GM21717 (cell line): ENCODE measurements around the gene PCDHGA1.

ENCODE experiments used
- ATAC-seq: cut with Tn5 transposase; IDR thresholded peaks from one replicate; pipeline ENCODE4 v1.9.1; 2021; ENCODE audit warnings: mild to moderate bottlenecking, moderate library complexity; ENCODE audit not compliant: unreplicated experiment

Gene PCDHGA1

GRCh38 chr5:141439411-141440141, 109.3 kb downstream of the PCDHGA1 start:
- ATAC-seq, result no peak

- ATAC-seq, result no peak
Measured at GRCh38 chr5:141440341-141440740, 110.0 kb downstream of the PCDHGA1 start.

- no peak for ATAC-seq
Measured at GRCh38 chr5:141441571-141442170, 111.4 kb downstream of the PCDHGA1 start.

- no peak for ATAC-seq
Measured at GRCh38 chr5:141465351-141465750, 135.0 kb downstream of the PCDHGA1 start.

GRCh38 chr5:141475625-141476131, 145.4 kb downstream of the PCDHGA1 start, which contains the start of gene PCDHGC3:
Gene PCDHGC3, plus strand, starts transcription at chr5:141475966. Its CDS starts 151 bp downstream, at chr5:141476117.
- peak; percentile 99 for ATAC-seq

GRCh38 chr5:141476132-141476911, 146.0 kb downstream of the PCDHGA1 start:
- peak; percentile 41 for ATAC-seq

- no peak for ATAC-seq
Measured at GRCh38 chr5:141477044-141477575, 146.8 kb downstream of the PCDHGA1 start.

GRCh38 chr5:141477815-141478214, 147.5 kb downstream of the PCDHGA1 start:
- no peak for ATAC-seq

- ATAC-seq, result no peak
Measured at GRCh38 chr5:141478321-141478945, 148.1 kb downstream of the PCDHGA1 start.

- ATAC-seq, result no peak
Measured at GRCh38 chr5:141479776-141480175, 149.5 kb downstream of the PCDHGA1 start.

GRCh38 chr5:141483902-141484301, 153.6 kb downstream of the PCDHGA1 start:
- ATAC-seq, result no peak

- no peak for ATAC-seq
Measured at GRCh38 chr5:141484310-141484640, 154.0 kb downstream of the PCDHGA1 start.

GRCh38 chr5:141484641-141485311, 154.5 kb downstream of the PCDHGA1 start, which contains the start of gene PCDHGC4:
Gene PCDHGC4, plus strand, starts transcription at chr5:141485030. Its CDS starts 144 bp downstream, at chr5:141485174.
- no peak for ATAC-seq

- ATAC-seq, result no peak
Measured at GRCh38 chr5:141485321-141486055, 155.2 kb downstream of the PCDHGA1 start.

GRCh38 chr5:141486091-141486490, 155.8 kb downstream of the PCDHGA1 start:
- ATAC-seq, result no peak

- no peak for ATAC-seq
Measured at GRCh38 chr5:141487131-141487530, 156.8 kb downstream of the PCDHGA1 start.

GRCh38 chr5:141488591-141489561, 158.6 kb downstream of the PCDHGA1 start, which contains the start of gene PCDHGC5:
Gene PCDHGC5, plus strand, starts transcription at chr5:141489081. Its CDS starts 160 bp downstream, at chr5:141489241.
- no peak for ATAC-seq

GRCh38 chr5:141489841-141490240, 159.5 kb downstream of the PCDHGA1 start:
- ATAC-seq, result no peak
